SU-DHL-6 (cell line): ENCODE data around the gene CFAP43.

Experiments used
- H2AFZ ChIP-seq: fragments of 200-600 bp; sonication (generic); 2 replicates; pipeline ENCODE4 v1.6.1; 2014; ENCODE audit warnings: low read depth, mild to moderate bottlenecking, moderate library complexity, mixed read lengths, antibody characterized with exemption, low read length; ENCODE audit not compliant: severe bottlenecking
- H3F3A ChIP-seq: fragments of 200-600 bp; shearing (Covaris generic); 2 replicates; pipeline ENCODE4 v1.6.0; 2016; ENCODE audit warnings: antibody characterized with exemption, mild to moderate bottlenecking; ENCODE audit not compliant: insufficient read depth
- H3K27ac ChIP-seq: fragments of 200-600 bp; sonication (generic); 2 replicates; pipeline ENCODE4 v1.5.1; 2016; ENCODE audit warnings: low read depth, mild to moderate bottlenecking, low read length, moderate library complexity, mixed read lengths
- H3K27me3 ChIP-seq: fragments of 200-600 bp; sonication (generic), shearing (Covaris generic); 2 replicates; pipeline ENCODE4 v1.6.0; 2014; ENCODE audit warnings: mild to moderate bottlenecking, low read length
- H3K36me3 ChIP-seq: fragments of 200-600 bp; sonication (generic); 2 replicates; pipeline ENCODE4 v1.6.1; 2014; ENCODE audit warnings: mild to moderate bottlenecking, low read length, mixed read lengths
- H3K4me2 ChIP-seq: fragments of 300-600, 200-600 bp; shearing (Covaris generic), sonication (generic); 2 replicates; pipeline ENCODE4 v1.6.0; 2014; ENCODE audit warnings: low read length, low read depth, mild to moderate bottlenecking; ENCODE audit not compliant: poor library complexity, severe bottlenecking
- H3K4me3 ChIP-seq: fragments of 200-600 bp; sonication (generic); 2 replicates; pipeline ENCODE4 v1.5.1; 2014; ENCODE audit warnings: antibody characterized with exemption, low read length, mild to moderate bottlenecking, mixed read lengths; ENCODE audit not compliant: insufficient read depth, poor library complexity, severe bottlenecking
- H3K79me2 ChIP-seq: fragments of 200-600 bp; sonication (generic); 2 replicates; pipeline ENCODE4 v1.6.1; 2014; ENCODE audit warnings: mild to moderate bottlenecking, low read length, moderate library complexity; ENCODE audit not compliant: insufficient read depth
- H3K9ac ChIP-seq: fragments of 200-600 bp; sonication (generic); 2 replicates; pipeline ENCODE4 v1.7.0; 2014; ENCODE audit warnings: mild to moderate bottlenecking, low read length
- H3K9me2 ChIP-seq: fragments of 200-600 bp; sonication (generic); replicated peaks from 2 replicates; pipeline ENCODE4 v1.6.1; 2014; ENCODE audit warnings: low read length; ENCODE audit not compliant: insufficient read depth
- H3K9me3 ChIP-seq: fragments of 200-600 bp; sonication (generic); 2 replicates; pipeline ENCODE4 v1.6.1; 2014; ENCODE audit warnings: low read length, mixed read lengths; ENCODE audit not compliant: insufficient read depth
- H4K20me1 ChIP-seq: fragments of 200-600 bp; sonication (generic); 2 replicates; pipeline ENCODE4 v1.6.1; 2014; ENCODE audit warnings: low read depth, mild to moderate bottlenecking, antibody characterized with exemption, low read length, moderate library complexity, mixed read lengths
- EZH2phosphoT487 ChIP-seq: fragments of 200-600 bp; sonication (generic), shearing (Covaris generic); conservative IDR thresholded peaks from 2 replicates; pipeline ENCODE4 v1.6.1; 2018; ENCODE audit warnings: mild to moderate bottlenecking, antibody characterized with exemption, low read length, moderate library complexity, mixed read lengths
- TF ChIP-seq, protein P1 (sequence below): fragments of 200-600 bp; sonication (generic); IDR thresholded peaks from one replicate; pipeline ENCODE4 v1.5.1; 2017; ENCODE audit warnings: antibody characterized with exemption, mild to moderate bottlenecking, low read length, moderate library complexity; ENCODE audit not compliant: insufficient read depth, poor library complexity, severe bottlenecking

The CFAP43 gene

DNA sequence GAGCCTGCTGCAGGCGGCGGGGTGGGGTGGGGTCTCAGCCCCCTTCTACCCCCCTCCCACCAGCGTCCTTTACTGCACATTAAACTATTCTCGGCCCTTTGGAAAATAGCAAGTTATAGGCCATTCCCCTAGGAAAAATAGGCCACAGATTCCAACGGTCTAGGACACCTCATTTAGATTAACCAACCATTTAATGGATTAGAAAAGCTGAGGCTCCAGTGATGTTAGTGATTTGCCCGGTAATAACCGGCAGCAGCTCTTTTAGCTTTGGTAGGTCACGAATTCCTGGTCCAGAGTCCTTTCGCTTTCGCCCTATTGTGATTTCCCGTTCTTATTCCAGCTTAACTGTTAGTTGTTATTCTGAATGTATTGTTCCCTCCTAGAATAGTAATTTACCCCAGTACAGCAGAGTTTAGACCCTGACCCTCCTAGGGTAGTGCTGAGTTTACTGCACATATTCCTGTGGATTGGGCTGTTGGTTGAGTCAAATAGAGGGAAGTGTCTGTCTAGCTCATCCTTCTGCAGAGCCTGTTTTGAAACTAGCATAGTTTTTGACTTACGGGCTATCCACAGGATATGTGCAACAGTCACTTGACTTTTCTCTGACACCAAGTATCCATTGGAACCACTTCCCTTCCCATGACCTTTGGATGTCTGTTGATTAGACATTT lies 23.3 kb upstream of the CFAP43 start:
- H3F3A ChIP-seq, result no peaks in the 10 kb centered on the region
- peaks cover 20% of the 10 kb centered on the region; the same call in 1 of the 2 replicates for H3K79me2 ChIP-seq
- peaks cover 16% of the 10 kb centered on the region; the same call in 1 of the 2 replicates for H4K20me1 ChIP-seq
- H3K9me3 ChIP-seq, result no peaks in the 10 kb centered on the region
- no peaks in the 10 kb centered on the region for H3K36me3 ChIP-seq
- no peak for TF ChIP-seq EZH2phosphoT487
- TF ChIP-seq, protein P1, sequence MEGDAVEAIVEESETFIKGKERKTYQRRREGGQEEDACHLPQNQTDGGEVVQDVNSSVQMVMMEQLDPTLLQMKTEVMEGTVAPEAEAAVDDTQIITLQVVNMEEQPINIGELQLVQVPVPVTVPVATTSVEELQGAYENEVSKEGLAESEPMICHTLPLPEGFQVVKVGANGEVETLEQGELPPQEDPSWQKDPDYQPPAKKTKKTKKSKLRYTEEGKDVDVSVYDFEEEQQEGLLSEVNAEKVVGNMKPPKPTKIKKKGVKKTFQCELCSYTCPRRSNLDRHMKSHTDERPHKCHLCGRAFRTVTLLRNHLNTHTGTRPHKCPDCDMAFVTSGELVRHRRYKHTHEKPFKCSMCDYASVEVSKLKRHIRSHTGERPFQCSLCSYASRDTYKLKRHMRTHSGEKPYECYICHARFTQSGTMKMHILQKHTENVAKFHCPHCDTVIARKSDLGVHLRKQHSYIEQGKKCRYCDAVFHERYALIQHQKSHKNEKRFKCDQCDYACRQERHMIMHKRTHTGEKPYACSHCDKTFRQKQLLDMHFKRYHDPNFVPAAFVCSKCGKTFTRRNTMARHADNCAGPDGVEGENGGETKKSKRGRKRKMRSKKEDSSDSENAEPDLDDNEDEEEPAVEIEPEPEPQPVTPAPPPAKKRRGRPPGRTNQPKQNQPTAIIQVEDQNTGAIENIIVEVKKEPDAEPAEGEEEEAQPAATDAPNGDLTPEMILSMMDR, result no peak
- H3K4me3 ChIP-seq, result no peak overlapping the region
- H3K9ac ChIP-seq, result peak overlapping the region; percentile 37
- H3K27me3 ChIP-seq, result no peaks in the 10 kb centered on the region
- no peaks in the 10 kb centered on the region for H3K9me2 ChIP-seq
- H2AFZ ChIP-seq, result no peak overlapping the region
- no peak overlapping the region for H3K27ac ChIP-seq
- peak overlapping the region; percentile 22 for H3K4me2 ChIP-seq

DNA sequence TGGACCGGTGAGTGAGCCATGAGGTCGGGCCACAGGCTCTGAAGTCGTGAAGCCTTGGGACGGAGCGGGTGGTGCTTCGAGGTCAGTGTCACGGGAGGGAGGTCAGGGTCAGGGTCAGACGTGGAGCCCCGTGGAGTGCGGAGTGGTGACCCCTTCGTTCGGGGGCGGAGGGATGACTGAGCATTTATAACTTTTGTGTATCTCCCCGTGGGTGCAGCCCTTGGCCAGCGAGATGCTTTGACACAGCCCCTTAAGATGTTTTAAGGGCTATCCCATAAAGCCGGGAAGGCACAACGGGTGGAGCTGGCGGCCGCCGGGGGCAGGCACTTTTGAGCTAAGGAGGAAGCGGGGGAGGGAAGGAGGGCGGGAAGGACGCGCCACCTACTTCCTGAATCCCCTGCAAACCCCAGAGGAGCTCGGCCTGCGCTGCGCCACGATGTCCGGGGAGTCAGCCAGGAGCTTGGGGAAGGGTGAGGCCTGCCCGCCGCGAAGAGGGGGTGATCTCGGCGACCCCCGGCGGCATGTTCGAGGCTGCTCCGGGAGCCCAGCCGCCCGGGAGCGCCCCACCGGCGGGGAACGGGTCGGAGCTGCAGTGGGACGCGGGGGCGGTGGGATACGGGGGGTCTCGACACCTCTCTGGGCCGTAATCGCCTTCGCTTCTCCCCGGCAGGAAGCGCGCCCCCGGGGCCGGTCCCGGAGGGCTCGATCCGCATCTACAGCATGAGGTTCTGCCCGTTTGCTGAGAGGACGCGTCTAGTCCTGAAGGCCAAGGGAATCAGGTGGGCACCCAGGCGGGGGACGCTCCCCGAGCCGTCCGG lies 22.5 kb upstream of the CFAP43 start, which contains the start of gene GSTO1:
Gene GSTO1, plus strand, starts transcription at position 400 of the 818 bp plus-strand sequence. Its CDS starts 37 bp downstream, at position 437.
- no peak within 1 kb of the TSS for H3K27ac ChIP-seq
- peaks cover 12% of the 10 kb centered on the region; the same call in 1 of the 2 replicates for H3K79me2 ChIP-seq
- TF ChIP-seq, protein P1, result no peak
- no peak for TF ChIP-seq EZH2phosphoT487

DNA sequence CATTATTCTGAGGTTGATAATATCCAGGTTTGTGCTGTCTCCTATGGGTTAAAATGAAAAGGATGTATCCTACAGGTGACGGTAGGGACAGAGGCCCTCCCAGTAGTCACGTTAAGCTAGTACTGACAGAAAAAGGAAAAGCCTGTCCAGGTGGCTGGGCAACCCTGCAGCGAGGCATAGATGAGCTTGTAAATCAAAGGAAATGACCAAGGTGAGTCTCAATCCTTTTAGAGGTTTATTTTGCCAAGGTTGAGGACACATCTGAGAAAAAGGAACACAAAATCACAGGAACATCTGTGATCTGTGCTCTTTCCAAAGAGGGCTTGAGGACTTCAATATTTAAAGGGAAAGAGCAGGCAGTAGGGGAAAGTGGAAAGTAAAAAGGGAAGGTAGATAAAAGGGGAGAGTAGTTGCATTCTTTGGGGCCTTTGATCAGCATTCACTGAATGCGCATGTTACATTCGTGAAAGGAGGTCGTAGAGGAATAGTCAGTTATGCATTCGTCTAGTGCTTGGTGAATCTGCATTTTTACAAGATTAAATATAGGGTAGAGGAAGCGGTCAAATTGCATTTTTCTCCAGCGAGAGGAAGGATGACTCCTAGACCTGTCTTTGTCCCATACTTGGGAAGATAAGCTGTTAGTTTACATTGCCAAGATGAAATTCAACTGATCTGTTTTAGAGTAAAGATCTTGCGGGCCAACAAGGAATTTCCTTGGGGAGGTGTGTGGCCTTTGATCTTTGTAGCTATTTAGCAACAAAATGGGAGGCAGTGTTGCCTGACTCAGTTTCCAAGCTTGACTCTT lies 21.6 kb upstream of the CFAP43 start:
- Histone ChIP-seq H3K4me3 (no peak overlapping the region), H3K4me2 (no peak overlapping the region), H2AFZ (no peak overlapping the region), H3K79me2 (peaks cover 9% of the 10 kb centered on the region; the same call in 1 of the 2 replicates), H3K27ac (no peak overlapping the region), H3K9me2 (no peaks in the 10 kb centered on the region), H3K27me3 (no peaks in the 10 kb centered on the region), H4K20me1 (peaks cover 13% of the 10 kb centered on the region; the same call in 1 of the 2 replicates), H3K9ac (no peak overlapping the region), H3K9me3 (no peaks in the 10 kb centered on the region), H3F3A (no peaks in the 10 kb centered on the region), H3K36me3 (no peaks in the 10 kb centered on the region)
- TF ChIP-seq EZH2phosphoT487, result no peak
- TF ChIP-seq, protein P1, result no peak

More for the DNA sequence above, 22.5 kb upstream of the CFAP43 start, which contains the start of gene GSTO1:
- Histone ChIP-seq H3K9me3 (no peaks in the 10 kb centered on the region), H3K4me3 (no peak within 1 kb of the TSS), H3F3A (no peaks in the 10 kb centered on the region), H3K36me3 (no peaks in the 10 kb centered on the region), H3K4me2 (peak within 1 kb of the TSS; percentile 22), H3K9me2 (no peaks in the 10 kb centered on the region), H4K20me1 (peaks cover 16% of the 10 kb centered on the region; the same call in 1 of the 2 replicates), H2AFZ (no peak within 1 kb of the TSS), H3K9ac (peak within 1 kb of the TSS; percentile 37), H3K27me3 (no peaks in the 10 kb centered on the region)
